Stomach (tissue), 9 donors: ENCODE results near the gene ITK. TPM values are rescaled to one million over a fixed set of nuclear protein-coding genes. Genes with fewer than 3 reads are reported as not detected.
"Not testable (repeated sequence)": the region's sequence is repeated elsewhere in the genome, so short reads cannot be mapped to it uniquely, and the experiment has no call there.

Source experiments
- DNase-seq, 2 donors: peaks; one replicate each; pipeline versions ENCODE4 v3.0.0 to v3.0.0-alpha.2; 2013 to 2019
- H3K27ac ChIP-seq, 5 donors: fragments of 200-600 bp in 4 of 5; sonication (generic) in 4 of 5; one replicate each; pipeline ENCODE4 v1.5.1; 2013 to 2019; ENCODE audit warnings: mild to moderate bottlenecking in 1 of 5, moderate library complexity in 1 of 5
- H3K27me3 ChIP-seq, 3 donors: fragments of 200-600 bp; sonication (generic); one replicate each; pipeline ENCODE4 v1.5.1; 2017 to 2019; ENCODE audit warnings: mixed run types in 1 of 3
- H3K36me3 ChIP-seq, 4 donors: fragments of 200-600 bp; sonication (generic); 1 replicate in 3 of 4; 2 replicates in 1 of 4; pipeline ENCODE4 v1.5.1; 2016 to 2019
- H3K4me1 ChIP-seq, 4 donors: fragments of 200-600 bp; sonication (generic); one replicate each; pipeline ENCODE4 v1.5.1; 2016 to 2019
- H3K4me3 ChIP-seq, 4 donors: fragments of 200-600 bp; sonication (generic) in 3 of 4; one replicate each; pipeline ENCODE4 v1.5.1; 2016 to 2019; ENCODE audit warnings: mild to moderate bottlenecking in 1 of 4
- H3K9me3 ChIP-seq, 4 donors: fragments of 200-600 bp; sonication (generic); one replicate each; pipeline ENCODE4 v1.5.1; 2016 to 2019
- CTCF ChIP-seq, 7 experiments: fragments of 450-650 bp in 4 of 7; fragments of 200-600 bp in 3 of 7; sonication (generic) in 3 of 7; IDR thresholded peaks; one replicate each; pipeline ENCODE4 v1.5.1; 2016 to 2019; ENCODE audit warnings: antibody characterized with exemption in 7 of 7, control low read depth in 2 of 7, mild to moderate bottlenecking in 1 of 7
- EP300 ChIP-seq: sonication (generic); formaldehyde crosslinking; IDR thresholded peaks from one replicate; pipeline ENCODE4 v1.6.1; 2017; ENCODE audit warnings: antibody characterized with exemption
- POLR2A ChIP-seq, 4 donors: fragments of 450-650 bp; IDR thresholded peaks; one replicate each; pipeline ENCODE4 v1.6.1; 2016; ENCODE audit warnings: antibody characterized with exemption in 4 of 4, control low read depth in 2 of 4, mild to moderate bottlenecking in 1 of 4, moderate library complexity in 1 of 4
- POLR2AphosphoS5 ChIP-seq, 3 donors: sonication (generic); formaldehyde crosslinking; IDR thresholded peaks; one replicate each; pipeline ENCODE4 v1.6.1; 2016; ENCODE audit warnings: antibody characterized with exemption in 3 of 3
- WGBS, 5 donors: extraction: QIAGEN DNeasy Blood & Tissue Kit in 3 of 5; methylation state at CpG; one replicate each; pipeline versions ENCODE4 v1.1.5 to v1.1.7; 2013 to 2018; 5-methylcytosine and 5-hydroxymethylcytosine counted together
- intact Hi-C: fragments of 100-400 bp; cut with DNase I; formaldehyde crosslinking; loops from one replicate; pipeline ENCODE4 v1.15.1; 2023; ENCODE audit warnings: low total_unique reads
- polyA plus RNA-seq, 3 donors: library from polyadenylated mRNA; stranded (reverse); fragments of 200-250 nt; gene quantifications; one replicate each; pipeline ENCODE4 v1.2.3, GENCODE V29; 2013
- total RNA-seq, 5 donors: library from RNA; depleted of rRNA; stranded (reverse); fragments of >200 nt; gene quantifications; one replicate each; pipeline versions ENCODE4 v1.1.0 to v1.2.3, GENCODE V29; 2014 to 2016
- donor health status: healthy with polysubstance abuse.
- donor health status: Bipolar disorder and iron deficiency.
- donor health status: healthy.

Gene ITK
- total and polyA plus RNA-seq, 8 donors = 0.58 to 9.9 (median 2.3) TPM; not detected in 1

- peaks cover 0 to 10% (median 4%) of the 10 kb centered on the region in 4 donors for H3K9me3 ChIP-seq
- no peaks in the 10 kb centered on the region for H3K4me1 ChIP-seq
- H3K4me3 ChIP-seq = peak overlapping the region in 3 of 4 donors; percentile 5 to 28 (median 13)
- no peak for DNase-seq
- H3K36me3 ChIP-seq = no peaks in the 10 kb centered on the region
- TF ChIP-seq POLR2AphosphoS5 (IDR thresholded peaks at IDR 0.05) (no peak), POLR2A (IDR thresholded peaks at IDR 0.05) (no peak)
- H3K27ac ChIP-seq = no peak overlapping the region
- intact Hi-C loops = no loop called here
- 65 to 81% (median 68%) methylated on average over 4 to 8 of the region's 8 CpGs for WGBS, 5 donors
- H3K27me3 ChIP-seq = peaks cover 0 to 9% (median 0%) of the 10 kb centered on the region in 3 donors
These were observed 3.6 kb downstream of the ITK start for GRCh38 chr5:157184117-157184670.

GRCh38 chr5:157185122-157185521 lies 4.5 kb downstream of the ITK start:
- H3K27me3 ChIP-seq, DNase-seq, H3K36me3 ChIP-seq, H3K27ac ChIP-seq, intact Hi-C loops, H3K4me1 ChIP-seq, H3K9me3 ChIP-seq, H3K4me3 ChIP-seq: not testable (repeated sequence)
- WGBS, 5 donors = 81 to 92% (median 88%) methylated on average over 6 of the region's 6 CpGs

- Histone ChIP-seq H3K9me3 (peaks cover 0 to 10% (median 4%) of the 10 kb centered on the region in 4 donors), H3K27me3 (peaks cover 0 to 6% (median 0%) of the 10 kb centered on the region in 3 donors), H3K27ac (no peak overlapping the region), H3K36me3 (no peaks in the 10 kb centered on the region), H3K4me1 (no peaks in the 10 kb centered on the region), H3K4me3 (no peak overlapping the region)
- intact Hi-C loops = no loop called here
- no peak for DNase-seq
- no peak for TF ChIP-seq EP300
- no peak for TF ChIP-seq CTCF (IDR thresholded peaks at IDR 0.05)
- TF ChIP-seq POLR2A (IDR thresholded peaks at IDR 0.05) = no peak
- no peak for TF ChIP-seq POLR2AphosphoS5 (IDR thresholded peaks at IDR 0.05)
- WGBS, 5 donors = 65 to 81% (median 75%) methylated on average over 12 of the region's 12 CpGs
These were observed 5.8 kb downstream of the ITK start for GRCh38 chr5:157186309-157187045.

- WGBS, 5 donors = 53 to 59% (median 56%) methylated on average over 5 of the region's 5 CpGs
- no peak for TF ChIP-seq EP300
- TF ChIP-seq POLR2A (IDR thresholded peaks at IDR 0.05) = no peak
- no peak for TF ChIP-seq POLR2AphosphoS5 (IDR thresholded peaks at IDR 0.05)
- no peak for TF ChIP-seq CTCF (IDR thresholded peaks at IDR 0.05)
- Histone ChIP-seq H3K27ac (no peak overlapping the region), H3K27me3 (peaks cover 0 to 6% (median 0%) of the 10 kb centered on the region in 3 donors), H3K9me3 (peaks cover 0 to 10% (median 4%) of the 10 kb centered on the region in 4 donors), H3K4me3 (no peak overlapping the region), H3K36me3 (no peaks in the 10 kb centered on the region), H3K4me1 (no peaks in the 10 kb centered on the region)
- intact Hi-C loops = no loop called here
- no peak for DNase-seq
These were observed 6.6 kb downstream of the ITK start for GRCh38 chr5:157187046-157187754.

- DNase-seq = no peak
- Histone ChIP-seq H3K27ac (no peak overlapping the region), H3K27me3 (peaks cover 0 to 6% (median 0%) of the 10 kb centered on the region in 3 donors), H3K4me3 (no peak overlapping the region), H3K4me1 (no peaks in the 10 kb centered on the region), H3K36me3 (no peaks in the 10 kb centered on the region), H3K9me3 (peaks cover 0 to 10% (median 4%) of the 10 kb centered on the region in 4 donors)
- intact Hi-C loops = no loop called here
- TF ChIP-seq POLR2AphosphoS5 (IDR thresholded peaks at IDR 0.05) (no peak), POLR2A (IDR thresholded peaks at IDR 0.05) (no peak), EP300 (no peak), CTCF (IDR thresholded peaks at IDR 0.05) (no peak)
These were observed 7.6 kb downstream of the ITK start for GRCh38 chr5:157188270-157188669.
